Mammary epithelial cell (primary cell): ENCODE results near the gene MRTFB.
A peak's percentile ranks its signal among the peaks of the same experiment; 100 is the strongest.

Experiments used
- EZH2 ChIP-seq: IDR thresholded peaks from 2 replicates; pipeline ENCODE4 v1.6.1; 2012; ENCODE audit warnings: low read length, inconsistent platforms, borderline replicate concordance
- TF ChIP-seq, protein P1 (sequence below), 2 donors: IDR thresholded peaks in 1 of 2; conservative IDR thresholded peaks in 1 of 2; 2 replicates each; pipeline ENCODE4 v1.5.1; 2011 to 2012; ENCODE audit warnings: inconsistent platforms in 2 of 2, low read length in 2 of 2, mild to moderate bottlenecking in 2 of 2, control low read depth in 1 of 2, low read depth in 1 of 2; ENCODE audit not compliant: insufficient read depth in 1 of 2; ENCODE audit errors: extremely low read depth in 1 of 2

DNA sequence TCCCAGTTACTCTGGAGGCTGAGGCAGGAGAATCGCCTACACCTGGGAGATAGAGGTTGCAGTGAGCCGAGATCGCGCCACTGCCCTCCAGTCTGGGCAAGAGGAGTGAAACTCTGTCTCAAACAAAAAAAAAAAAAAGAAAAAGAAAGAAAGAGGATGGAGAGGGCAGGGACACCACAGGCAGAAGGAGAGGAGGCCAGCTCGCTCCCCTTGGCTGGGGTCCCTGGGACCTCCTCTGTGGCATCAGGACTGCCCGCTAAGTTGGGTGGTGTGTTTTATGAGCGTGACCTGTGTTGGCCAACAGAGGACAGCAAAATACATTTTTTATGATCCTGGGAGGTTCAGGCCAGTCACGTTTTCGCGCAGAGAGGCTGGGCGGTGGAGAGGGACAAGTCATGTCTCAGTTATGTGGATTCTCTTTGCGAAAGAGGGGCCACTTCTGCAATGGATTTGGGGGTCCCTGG is 229.6 kb downstream of the MRTFB start:
- TF ChIP-seq, protein P1, sequence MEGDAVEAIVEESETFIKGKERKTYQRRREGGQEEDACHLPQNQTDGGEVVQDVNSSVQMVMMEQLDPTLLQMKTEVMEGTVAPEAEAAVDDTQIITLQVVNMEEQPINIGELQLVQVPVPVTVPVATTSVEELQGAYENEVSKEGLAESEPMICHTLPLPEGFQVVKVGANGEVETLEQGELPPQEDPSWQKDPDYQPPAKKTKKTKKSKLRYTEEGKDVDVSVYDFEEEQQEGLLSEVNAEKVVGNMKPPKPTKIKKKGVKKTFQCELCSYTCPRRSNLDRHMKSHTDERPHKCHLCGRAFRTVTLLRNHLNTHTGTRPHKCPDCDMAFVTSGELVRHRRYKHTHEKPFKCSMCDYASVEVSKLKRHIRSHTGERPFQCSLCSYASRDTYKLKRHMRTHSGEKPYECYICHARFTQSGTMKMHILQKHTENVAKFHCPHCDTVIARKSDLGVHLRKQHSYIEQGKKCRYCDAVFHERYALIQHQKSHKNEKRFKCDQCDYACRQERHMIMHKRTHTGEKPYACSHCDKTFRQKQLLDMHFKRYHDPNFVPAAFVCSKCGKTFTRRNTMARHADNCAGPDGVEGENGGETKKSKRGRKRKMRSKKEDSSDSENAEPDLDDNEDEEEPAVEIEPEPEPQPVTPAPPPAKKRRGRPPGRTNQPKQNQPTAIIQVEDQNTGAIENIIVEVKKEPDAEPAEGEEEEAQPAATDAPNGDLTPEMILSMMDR (conservative IDR thresholded peaks at IDR 0.05 in 1 of 2, IDR thresholded peaks at IDR 0.05 in 1 of 2; ENCODE audit: extremely low read depth in 1 of 2, insufficient read depth in 1 of 2, low read depth in 1 of 2, low read length in 2 of 2) = peak; percentile 64 to 83
- TF ChIP-seq EZH2 = no peak
